Thoracic aorta (tissue), 2 donors: ENCODE results near the gene ADAMTSL1. TPM values are rescaled to one million over a fixed set of nuclear protein-coding genes. Genes with fewer than 3 reads are reported as not detected.

Experiments
- ATAC-seq: fragments of 150-250 bp; one replicate; pipeline ENCODE4 v1.8.0; 2017; ENCODE audit warnings: low read depth; ENCODE audit not compliant: insufficient number of reproducible peaks, low FRiP score
- DNase-seq: peaks from one replicate; pipeline ENCODE4 v3.0.0-alpha.2; 2020; ENCODE audit warnings: low spot score
- H3K27ac ChIP-seq, 2 donors: fragments of 200-600 bp; sonication (generic); 1 replicate in 1 of 2; 2 replicates in 1 of 2; pipeline ENCODE4 v1.5.1; 2016; ENCODE audit warnings: mild to moderate bottlenecking in 2 of 2, moderate library complexity in 2 of 2
- H3K27me3 ChIP-seq: fragments of 200-600 bp; sonication (generic); replicated peaks from 2 replicates; pipeline ENCODE4 v1.6.0; 2016; ENCODE audit warnings: mild to moderate bottlenecking; ENCODE audit not compliant: insufficient read depth
- H3K36me3 ChIP-seq: fragments of 200-600 bp; sonication (generic); one replicate; pipeline ENCODE4 v1.5.1; 2016
- H3K4me1 ChIP-seq, 2 donors: fragments of 200-600 bp; sonication (generic); 1 replicate in 1 of 2; 2 replicates in 1 of 2; pipeline versions ENCODE4 v1.5.1 to v1.6.0; 2016; ENCODE audit warnings: low read depth in 2 of 2, mild to moderate bottlenecking in 1 of 2; ENCODE audit not compliant: control insufficient read depth in 1 of 2
- H3K4me3 ChIP-seq: fragments of 200-600 bp; sonication (generic); 2 replicates; pipeline ENCODE4 v1.5.1; 2016; ENCODE audit warnings: mild to moderate bottlenecking
- H3K9me3 ChIP-seq: fragments of 200-600 bp; sonication (generic); 2 replicates; pipeline ENCODE4 v1.5.1; 2016
- CTCF ChIP-seq: fragments of 200-600 bp; sonication (generic); IDR thresholded peaks from one replicate; pipeline ENCODE4 v1.5.1; 2019; ENCODE audit warnings: antibody characterized with exemption
- total RNA-seq, 2 donors: library from RNA; depleted of rRNA; stranded (reverse); fragments of >200 nt; gene quantifications; one replicate each; pipeline versions ENCODE4 v1.1.0 to v1.2.3, GENCODE V29; 2016

The ADAMTSL1 gene
- total RNA-seq, 2 donors from 2014 or later, result 61.4 to 75.5 TPM

DNA sequence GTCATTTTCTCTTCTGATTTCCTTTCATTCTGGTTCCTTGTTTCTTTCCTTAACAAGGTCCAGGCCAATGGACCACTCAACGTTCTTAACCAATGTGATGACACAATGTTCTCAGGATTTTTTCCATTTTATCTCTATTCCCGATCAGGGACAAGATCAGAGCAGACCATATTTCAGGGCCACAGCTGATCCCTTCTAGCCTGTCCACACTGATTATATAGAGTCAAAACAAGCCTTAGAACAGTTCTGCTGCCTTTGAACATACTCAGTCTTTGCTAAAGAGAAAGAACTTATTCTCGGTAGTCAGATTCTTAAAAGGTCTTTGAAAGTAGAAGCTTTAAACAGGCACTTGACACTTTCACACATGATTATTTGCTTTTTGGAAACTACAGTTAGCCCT, 188.4 kb downstream of the ADAMTSL1 start:
- DNase-seq (no peak), ATAC-seq (no peak)
- H3K27me3 ChIP-seq, result no peaks in the 10 kb centered on the region
- no peak overlapping the region for H3K27ac ChIP-seq
- H3K4me3 ChIP-seq, result no peak overlapping the region
- H3K4me1 ChIP-seq, result peaks cover 17 to 46% of the 10 kb centered on the region in 2 donors
- H3K9me3 ChIP-seq, result no peaks in the 10 kb centered on the region
- H3K36me3 ChIP-seq, result no peaks in the 10 kb centered on the region
- no peak for TF ChIP-seq CTCF

GRCh38 chr9:18665947-18666346, 192.0 kb downstream of the ADAMTSL1 start:
- no peaks in the 10 kb centered on the region for H3K27me3 ChIP-seq
- H3K9me3 ChIP-seq, result no peaks in the 10 kb centered on the region
- ATAC-seq (no peak), DNase-seq (no peak)
- peaks cover 4 to 41% of the 10 kb centered on the region in 2 donors for H3K4me1 ChIP-seq
- no peaks in the 10 kb centered on the region for H3K36me3 ChIP-seq
- no peak overlapping the region for H3K4me3 ChIP-seq
- TF ChIP-seq CTCF, result no peak
- H3K27ac ChIP-seq, result no peak overlapping the region

DNA sequence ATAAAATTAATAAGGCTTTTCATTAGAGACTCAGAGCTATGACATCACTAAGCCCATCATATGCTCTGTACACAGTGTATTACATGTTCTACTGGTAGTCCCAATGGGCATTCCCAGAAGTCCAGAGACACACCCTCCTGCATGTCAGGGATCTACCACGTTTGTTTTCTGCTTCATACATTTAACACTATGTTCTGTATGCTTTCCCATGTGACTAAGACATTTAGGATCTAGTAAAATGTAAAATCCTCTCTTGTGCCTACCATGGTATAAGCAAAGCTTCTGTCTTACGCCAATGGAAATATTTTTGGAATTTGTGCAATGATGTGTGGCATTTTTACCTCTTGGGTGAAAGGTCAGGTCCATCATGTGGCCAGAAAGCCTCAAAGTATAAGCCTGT, 192.4 kb downstream of the ADAMTSL1 start:
- Histone ChIP-seq H3K4me3 (no peak overlapping the region), H3K36me3 (no peaks in the 10 kb centered on the region), H3K4me1 (peaks cover 4 to 41% of the 10 kb centered on the region in 2 donors), H3K9me3 (no peaks in the 10 kb centered on the region), H3K27ac (no peak overlapping the region), H3K27me3 (no peaks in the 10 kb centered on the region)
- no peak for ATAC-seq
- DNase-seq, result no peak
- no peak for TF ChIP-seq CTCF

DNA sequence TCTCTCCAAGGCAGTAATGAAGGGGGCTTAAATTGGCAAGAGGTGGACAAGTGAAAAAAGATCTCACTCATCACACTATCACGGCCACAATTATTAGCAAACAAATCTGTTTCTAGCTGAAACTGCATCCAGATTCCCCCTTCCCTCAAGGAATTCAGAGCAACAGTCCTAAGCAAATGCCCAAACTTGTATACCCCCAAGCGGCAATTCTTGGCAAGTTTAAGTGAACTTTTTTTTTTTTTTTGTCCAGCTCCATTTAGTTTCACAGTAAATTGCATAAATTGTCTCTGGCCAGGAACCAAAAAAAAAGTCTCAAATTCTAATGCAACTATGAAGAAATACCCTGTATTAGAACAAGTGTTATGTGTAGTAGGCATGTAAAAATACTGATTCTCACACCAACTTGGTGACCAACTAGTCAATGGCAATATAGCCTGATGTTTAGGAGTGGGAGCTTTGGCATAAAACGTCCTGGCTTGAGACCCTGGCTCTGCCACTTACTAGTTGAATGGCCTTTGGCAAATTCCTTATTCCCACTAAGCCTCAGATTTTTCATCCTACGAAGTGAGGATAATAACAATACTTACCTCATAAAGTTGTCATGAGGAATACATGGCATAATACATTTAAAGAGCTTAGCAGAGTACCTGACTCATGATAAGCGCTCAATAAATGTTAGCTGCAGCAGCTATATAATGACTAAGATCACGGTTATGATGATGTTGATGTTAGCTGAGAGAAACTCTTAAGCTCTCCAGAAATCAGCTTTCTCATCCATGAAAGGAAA, 193.2 kb downstream of the ADAMTSL1 start:
- Histone ChIP-seq H3K4me3 (no peak overlapping the region), H3K36me3 (no peaks in the 10 kb centered on the region), H3K27ac (no peak overlapping the region), H3K4me1 (peaks cover 4 to 41% of the 10 kb centered on the region in 2 donors), H3K27me3 (no peaks in the 10 kb centered on the region), H3K9me3 (no peaks in the 10 kb centered on the region)
- DNase-seq, result no peak
- no peak for TF ChIP-seq CTCF
- ATAC-seq, result no peak

- Histone ChIP-seq H3K4me3 (no peak overlapping the region), H3K9me3 (no peaks in the 10 kb centered on the region), H3K4me1 (peaks cover 4 to 46% of the 10 kb centered on the region in 2 donors), H3K27ac (no peak overlapping the region), H3K27me3 (no peaks in the 10 kb centered on the region), H3K36me3 (no peaks in the 10 kb centered on the region)
- TF ChIP-seq CTCF, result no peak
- ATAC-seq (no peak), DNase-seq (no peak)
These were observed 195.0 kb downstream of the ADAMTSL1 start for GRCh38 chr9:18668944-18669343.
